ENCODE data around the gene NUDT19. TPM values are rescaled to one million over a fixed set of nuclear protein-coding genes. Genes with fewer than 3 reads are reported as not detected.

NUDT19 gene
- total and polyA plus RNA-seq, 9 of the 15 experiments (the other 6 are each of a cell fraction or from before 2014, with no cell fraction given), result 9.6 to 38.6 (median 14.4) TPM

DNA sequence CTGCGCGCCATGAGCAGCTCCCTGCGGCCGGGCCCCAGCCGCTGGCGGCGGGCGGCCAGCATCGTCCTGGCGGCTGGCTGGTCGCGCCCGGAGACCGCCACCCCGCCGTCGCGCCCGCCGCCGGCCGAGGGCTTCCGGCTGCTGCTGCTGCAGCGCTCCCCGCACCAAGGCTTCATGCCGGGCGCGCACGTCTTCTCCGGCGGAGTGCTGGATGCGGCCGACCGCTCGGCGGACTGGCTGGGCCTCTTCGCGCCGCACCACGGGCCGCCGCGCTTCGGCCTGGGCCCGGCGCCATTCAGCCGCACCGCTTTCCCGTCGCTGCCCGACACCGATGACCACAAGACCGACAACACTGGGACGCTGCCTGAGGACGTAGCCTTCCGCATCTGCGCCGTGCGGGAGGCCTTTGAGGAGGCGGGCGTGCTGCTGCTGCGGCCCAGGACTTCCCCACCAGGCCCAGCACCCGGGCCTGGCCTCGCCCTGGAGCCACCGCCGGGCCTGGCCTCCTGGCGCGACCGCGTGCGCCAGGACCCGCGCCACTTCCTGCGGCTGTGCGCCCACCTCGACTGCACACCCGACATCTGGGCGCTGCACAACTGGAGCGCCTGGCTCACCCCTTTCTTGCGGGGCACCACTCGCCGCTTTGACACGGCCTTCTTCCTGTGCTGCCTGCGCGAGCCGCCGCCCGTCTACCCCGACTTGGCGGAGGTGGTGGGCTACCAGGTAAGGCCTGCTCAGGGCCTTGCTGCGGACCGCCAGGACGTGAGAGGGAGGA is 518 bp downstream of the NUDT19 start (continued):
- TF ChIP-seq NFATC3 (IDR thresholded peaks at IDR 0.05) (no peak), CBX2 (IDR thresholded peaks at IDR 0.05; ENCODE audit: insufficient read depth, low read length, poor library complexity, severe bottlenecking) (no peak), VEZF1 (CRISPR knock-in tag; IDR thresholded peaks at IDR 0.05) (no peak), ELF2 (CRISPR knock-in tag; IDR thresholded peaks at IDR 0.05) (no peak), TCF3 (CRISPR knock-in tag; IDR thresholded peaks at IDR 0.05) (no peak), BDP1 (IDR thresholded peaks at IDR 0.05; ENCODE audit: insufficient read depth, insufficient read length) (no peak), CBX3 (IDR thresholded peaks at IDR 0.05; ENCODE audit: borderline replicate concordance in 1 of 2, low read length in 2 of 2) (no peak), ZNF124 (CRISPR knock-in tag; IDR thresholded peaks at IDR 0.05) (peak; percentile 63; the same call in 1 of the 2 replicates), XRCC3 (IDR thresholded peaks at IDR 0.05) (no peak), ZNF445 (CRISPR knock-in tag; IDR thresholded peaks at IDR 0.05; ENCODE audit: low read depth) (no peak), DACH1 (IDR thresholded peaks at IDR 0.05; ENCODE audit: partially characterized antibody) (no peak), KLF6 (CRISPR knock-in tag; IDR thresholded peaks at IDR 0.05; ENCODE audit: borderline replicate concordance) (no peak), HBP1 (CRISPR knock-in tag; IDR thresholded peaks at IDR 0.05) (no peak), NFIC (IDR thresholded peaks at IDR 0.05) (no peak), TSHZ1 (CRISPR knock-in tag; IDR thresholded peaks at IDR 0.05) (no peak), RAD51 (IDR thresholded peaks at IDR 0.05; ENCODE audit: borderline replicate concordance, low read depth) (no peak), ZNF277 (CRISPR knock-in tag; IDR thresholded peaks at IDR 0.05; ENCODE audit: borderline replicate concordance) (no peak), ZNF431 (CRISPR knock-in tag; IDR thresholded peaks at IDR 0.05) (0 out of 2 replicates have a peak, but pooled peaks have one; percentile 49), ZFP91 (CRISPR knock-in tag; IDR thresholded peaks at IDR 0.05) (no peak)

Data from K562 (cell line).